HCT116 (cell line): ENCODE measurements around the gene CCDC90B.

Experiments used
- POLR2A ChIP-seq: IDR thresholded peaks from 2 replicates; pipeline ENCODE4 v1.7.0; 2011; ENCODE audit warnings: borderline replicate concordance; ENCODE audit not compliant: insufficient read depth, insufficient read length; ENCODE audit errors: extremely low read depth
- RAD21 ChIP-seq: IDR thresholded peaks from 2 replicates; pipeline ENCODE4 v1.6.1; 2012; ENCODE audit warnings: low read depth, mild to moderate bottlenecking
- SP1 ChIP-seq: IDR thresholded peaks from 2 replicates; pipeline ENCODE4 v1.6.1; 2012; ENCODE audit warnings: low read depth
- YY1 ChIP-seq: IDR thresholded peaks from 2 replicates; pipeline ENCODE4 v1.6.1; 2011; ENCODE audit warnings: low read length, low read depth, moderate library complexity, mild to moderate bottlenecking; ENCODE audit not compliant: insufficient replicate concordance; ENCODE audit errors: extremely low read depth
- TF ChIP-seq, protein P1 (sequence below), 3 experiments: fragments of 200-600 bp in 1 of 3; sonication (generic) in 1 of 3; IDR thresholded peaks in 2 of 3; conservative IDR thresholded peaks in 1 of 3; 2 replicates each; pipeline ENCODE4 v1.5.1; 2012 to 2017; ENCODE audit warnings: low read depth in 2 of 3, low read length in 2 of 3, antibody characterized with exemption in 1 of 3, borderline replicate concordance in 1 of 3, control low read depth in 1 of 3, mild to moderate bottlenecking in 1 of 3, mixed read lengths in 1 of 3, mixed run types in 1 of 3, moderate library complexity in 1 of 3; ENCODE audit not compliant: insufficient read depth in 1 of 3

DNA sequence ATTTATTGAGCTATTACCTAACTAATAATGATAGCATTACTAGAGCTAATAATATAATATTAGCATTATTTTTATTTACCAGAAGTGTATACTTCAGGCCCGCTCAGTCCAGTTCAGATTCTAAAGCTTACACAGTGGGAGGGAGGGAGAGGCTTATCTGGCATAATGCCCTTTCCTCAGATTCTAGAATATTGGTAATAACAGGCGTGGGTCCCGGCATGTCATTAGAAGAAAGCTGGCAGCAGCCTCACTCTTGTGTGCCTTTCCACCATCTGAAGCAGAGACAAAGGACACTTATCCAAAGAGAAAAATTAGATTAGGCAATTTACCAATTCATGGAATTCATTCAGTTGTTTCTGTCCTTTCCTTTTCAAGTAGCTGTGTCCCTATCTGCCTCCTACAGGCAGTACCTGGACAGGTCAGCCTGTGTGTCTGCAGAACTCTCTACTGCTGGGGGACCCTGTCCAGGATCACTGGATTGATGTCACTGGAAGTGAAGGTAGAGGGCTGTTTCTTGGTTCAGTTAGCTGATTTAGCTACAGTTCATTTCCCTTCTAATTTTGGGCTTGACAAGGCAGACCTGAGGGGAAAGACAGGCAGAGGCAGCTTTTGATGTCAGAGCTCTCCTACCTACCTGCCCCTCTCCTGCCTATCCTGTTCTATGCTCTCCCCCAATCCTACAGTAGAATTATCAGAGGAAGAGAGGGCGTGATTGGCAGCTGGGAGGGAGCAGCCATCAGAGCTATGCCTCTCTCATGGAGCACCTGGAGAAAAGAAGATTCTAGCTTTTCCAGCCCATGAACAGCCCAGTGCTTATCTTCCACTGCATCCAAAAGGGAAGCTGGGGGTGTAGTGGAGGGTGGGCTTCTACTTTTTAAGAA, 20.3 kb upstream of the CCDC90B start:
- no peak for TF ChIP-seq YY1
- TF ChIP-seq, protein P1, sequence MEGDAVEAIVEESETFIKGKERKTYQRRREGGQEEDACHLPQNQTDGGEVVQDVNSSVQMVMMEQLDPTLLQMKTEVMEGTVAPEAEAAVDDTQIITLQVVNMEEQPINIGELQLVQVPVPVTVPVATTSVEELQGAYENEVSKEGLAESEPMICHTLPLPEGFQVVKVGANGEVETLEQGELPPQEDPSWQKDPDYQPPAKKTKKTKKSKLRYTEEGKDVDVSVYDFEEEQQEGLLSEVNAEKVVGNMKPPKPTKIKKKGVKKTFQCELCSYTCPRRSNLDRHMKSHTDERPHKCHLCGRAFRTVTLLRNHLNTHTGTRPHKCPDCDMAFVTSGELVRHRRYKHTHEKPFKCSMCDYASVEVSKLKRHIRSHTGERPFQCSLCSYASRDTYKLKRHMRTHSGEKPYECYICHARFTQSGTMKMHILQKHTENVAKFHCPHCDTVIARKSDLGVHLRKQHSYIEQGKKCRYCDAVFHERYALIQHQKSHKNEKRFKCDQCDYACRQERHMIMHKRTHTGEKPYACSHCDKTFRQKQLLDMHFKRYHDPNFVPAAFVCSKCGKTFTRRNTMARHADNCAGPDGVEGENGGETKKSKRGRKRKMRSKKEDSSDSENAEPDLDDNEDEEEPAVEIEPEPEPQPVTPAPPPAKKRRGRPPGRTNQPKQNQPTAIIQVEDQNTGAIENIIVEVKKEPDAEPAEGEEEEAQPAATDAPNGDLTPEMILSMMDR (IDR thresholded peaks at IDR 0.05 in 2 of 3, conservative IDR thresholded peaks at IDR 0.05 in 1 of 3; ENCODE audit: borderline replicate concordance in 1 of 3, insufficient read depth in 1 of 3, low read depth in 2 of 3, low read length in 2 of 3), result peak in 1 of 3 experiments; percentile 15; a peak in 1 of 6 replicates
- no peak for TF ChIP-seq POLR2A
- no peak for TF ChIP-seq RAD21
- no peak for TF ChIP-seq SP1
